DOHH2 (cell line): Measurements from ENCODE around the gene KLHL30.

Experiments used
- H3F3A ChIP-seq: fragments of 200-600 bp; sonication (generic), shearing (Covaris generic); 2 replicates; pipeline ENCODE4 v1.6.0; 2016; ENCODE audit warnings: antibody characterized with exemption, mild to moderate bottlenecking; ENCODE audit not compliant: control insufficient read depth, insufficient read depth
- H3K27ac ChIP-seq: fragments of 200-600 bp; sonication (generic); 2 replicates; pipeline ENCODE4 v1.5.1; 2014; ENCODE audit warnings: low read depth, mild to moderate bottlenecking, low read length, moderate library complexity
- H3K27me3 ChIP-seq: fragments of 200-600 bp; sonication (generic); 2 replicates; pipeline ENCODE4 v1.6.1; 2014; ENCODE audit warnings: mild to moderate bottlenecking, low read length, mixed read lengths; ENCODE audit not compliant: control insufficient read depth
- H3K36me3 ChIP-seq: fragments of 200-600 bp; sonication (generic); 2 replicates; pipeline ENCODE4 v1.6.1; 2014; ENCODE audit warnings: mild to moderate bottlenecking, low read length, moderate library complexity, mixed read lengths; ENCODE audit not compliant: control insufficient read depth
- H3K4me1 ChIP-seq: fragments of 200-600 bp; sonication (generic); 2 replicates; pipeline ENCODE4 v1.6.1; 2014; ENCODE audit warnings: mild to moderate bottlenecking, low read length, mixed read lengths; ENCODE audit not compliant: control insufficient read depth
- H3K4me2 ChIP-seq: fragments of 200-600 bp; sonication (generic); 2 replicates; pipeline ENCODE4 v1.6.0; 2014; ENCODE audit warnings: mild to moderate bottlenecking, low read length, moderate library complexity
- H3K4me3 ChIP-seq: fragments of 200-600 bp; sonication (generic); 2 replicates; pipeline ENCODE4 v1.5.1; 2014; ENCODE audit warnings: mild to moderate bottlenecking, low read length, mixed read lengths
- H3K79me2 ChIP-seq: fragments of 200-600 bp; sonication (generic); 2 replicates; pipeline ENCODE4 v1.6.1; 2014; ENCODE audit warnings: mild to moderate bottlenecking, low read length, mixed read lengths; ENCODE audit not compliant: control insufficient read depth
- H3K9me2 ChIP-seq: fragments of 200-600 bp; sonication (generic); replicated peaks from 2 replicates; pipeline ENCODE4 v1.6.1; 2014; ENCODE audit warnings: mild to moderate bottlenecking, low read length, mixed read lengths; ENCODE audit not compliant: control insufficient read depth
- H3K9me3 ChIP-seq: fragments of 200-600 bp; sonication (generic); 2 replicates; pipeline ENCODE4 v1.6.1; 2014; ENCODE audit warnings: antibody characterized with exemption, low read length, mixed read lengths; ENCODE audit not compliant: control insufficient read depth, insufficient read depth
- H4K20me1 ChIP-seq: fragments of 200-600 bp; sonication (generic); 2 replicates; pipeline ENCODE4 v1.6.0; 2014; ENCODE audit warnings: low read depth, mild to moderate bottlenecking, antibody characterized with exemption, low read length, moderate library complexity; ENCODE audit not compliant: control insufficient read depth, insufficient read depth
- CTCF ChIP-seq: fragments of 200-600 bp; sonication (generic); IDR thresholded peaks from one replicate; pipeline ENCODE4 v1.5.1; 2014; ENCODE audit warnings: antibody characterized with exemption, mild to moderate bottlenecking, low read depth, low read length; ENCODE audit not compliant: poor library complexity, severe bottlenecking
- EZH2phosphoT487 ChIP-seq: fragments of 200-600 bp; sonication (generic); IDR thresholded peaks from 2 replicates; pipeline ENCODE4 v1.6.1; 2017; ENCODE audit warnings: borderline replicate concordance, mild to moderate bottlenecking, antibody characterized with exemption, low read length, moderate library complexity, mixed read lengths

KLHL30 gene

GRCh38 chr2:238095143-238095542, 43.3 kb upstream of the KLHL30 start:
- Histone ChIP-seq H3K27ac (no peak overlapping the region), H4K20me1 (no peaks in the 10 kb centered on the region), H3K36me3 (no peaks in the 10 kb centered on the region), H3K4me2 (no peak overlapping the region), H3K4me1 (peaks cover 21% of the 10 kb centered on the region), H3K4me3 (no peak overlapping the region), H3K79me2 (no peaks in the 10 kb centered on the region), H3K9me3 (no peaks in the 10 kb centered on the region), H3K27me3 (no peaks in the 10 kb centered on the region), H3F3A (peaks cover 6% of the 10 kb centered on the region; the same call in 1 of the 2 replicates), H3K9me2 (no peaks in the 10 kb centered on the region)
- no peak for TF ChIP-seq EZH2phosphoT487
- no peak for TF ChIP-seq CTCF

- Histone ChIP-seq H3K4me3 (no peak overlapping the region), H3F3A (peaks cover 6% of the 10 kb centered on the region; the same call in 1 of the 2 replicates), H3K79me2 (no peaks in the 10 kb centered on the region), H3K36me3 (no peaks in the 10 kb centered on the region), H3K27ac (no peak overlapping the region), H3K9me3 (no peaks in the 10 kb centered on the region), H3K9me2 (no peaks in the 10 kb centered on the region), H3K4me1 (peaks cover 21% of the 10 kb centered on the region), H4K20me1 (no peaks in the 10 kb centered on the region), H3K27me3 (no peaks in the 10 kb centered on the region), H3K4me2 (no peak overlapping the region)
- TF ChIP-seq EZH2phosphoT487 (no peak), CTCF (no peak)
Observed at GRCh38 chr2:238096311-238097011, 42.0 kb upstream of the KLHL30 start.

GRCh38 chr2:238097201-238097987, 41.1 kb upstream of the KLHL30 start:
- H3K9me3 ChIP-seq, result no peaks in the 10 kb centered on the region
- H3K4me2 ChIP-seq, result no peak overlapping the region
- no peak overlapping the region for H3K27ac ChIP-seq

More at GRCh38 chr2:238097201-238097987, 41.1 kb upstream of the KLHL30 start:
- no peaks in the 10 kb centered on the region for H3K36me3 ChIP-seq
- H3K4me1 ChIP-seq, result peaks cover 21% of the 10 kb centered on the region
- TF ChIP-seq EZH2phosphoT487 (no peak), CTCF (no peak)
- no peaks in the 10 kb centered on the region for H3K27me3 ChIP-seq
- H3F3A ChIP-seq, result peaks cover 6% of the 10 kb centered on the region; the same call in 1 of the 2 replicates
- no peak overlapping the region for H3K4me3 ChIP-seq
- H3K9me2 ChIP-seq, result no peaks in the 10 kb centered on the region
- H3K79me2 ChIP-seq, result no peaks in the 10 kb centered on the region
- no peaks in the 10 kb centered on the region for H4K20me1 ChIP-seq
